Fibroblast of lung (primary cell): ENCODE measurements around the gene IL1F10. TPM values are rescaled to one million over a fixed set of nuclear protein-coding genes. Genes with fewer than 3 reads are reported as not detected.

Source experiments
- DNase-seq, 2 donors: peaks; one replicate each; pipeline versions ENCODE4 v3.0.0 to v3.0.0-alpha.2; 2010; ENCODE audit warnings: low read depth in 2 of 2
- H2AFZ ChIP-seq: 2 replicates; pipeline ENCODE4 v1.5.1; 2012; ENCODE audit warnings: low read length, control low read depth, inconsistent platforms
- H3K27ac ChIP-seq: 2 replicates; pipeline ENCODE4 v1.5.1; 2011; ENCODE audit warnings: low read length, control low read depth; ENCODE audit not compliant: insufficient read depth
- H3K27me3 ChIP-seq: 2 replicates; pipeline ENCODE4 v1.5.1; 2011; ENCODE audit warnings: mild to moderate bottlenecking, low read length; ENCODE audit not compliant: control insufficient read depth, insufficient read depth
- H3K36me3 ChIP-seq: 2 replicates; pipeline ENCODE4 v1.5.1; 2011; ENCODE audit warnings: low read length; ENCODE audit not compliant: control insufficient read depth, insufficient read depth
- H3K4me1 ChIP-seq: 2 replicates; pipeline ENCODE4 v1.5.1; 2011; ENCODE audit warnings: low read length; ENCODE audit not compliant: control insufficient read depth, insufficient read depth; ENCODE audit errors: extremely low read depth
- H3K4me2 ChIP-seq: 2 replicates; pipeline ENCODE4 v1.5.1; 2011; ENCODE audit warnings: low read length, control low read depth; ENCODE audit not compliant: insufficient read depth; ENCODE audit errors: extremely low read depth
- H3K4me3 ChIP-seq, 4 experiments: fragments of 200-600 bp in 1 of 4; sonication (generic) in 1 of 4; replicated peaks in 1 of 4; 2 replicates each; pipeline ENCODE4 v1.5.1; 2011 to 2016; ENCODE audit warnings: low read length in 4 of 4, low read depth in 3 of 4, mild to moderate bottlenecking in 3 of 4, control low read depth in 2 of 4, inconsistent platforms in 1 of 4, mixed read lengths in 1 of 4; ENCODE audit not compliant: insufficient read depth in 1 of 4; ENCODE audit errors: control extremely low read depth in 1 of 4
- H3K79me2 ChIP-seq: 2 replicates; pipeline ENCODE4 v1.5.1; 2012; ENCODE audit warnings: mild to moderate bottlenecking, low read length, inconsistent platforms; ENCODE audit not compliant: control insufficient read depth, insufficient read depth
- H3K9ac ChIP-seq: 2 replicates; pipeline ENCODE4 v1.5.1; 2011; ENCODE audit warnings: mild to moderate bottlenecking, low read length, control low read depth; ENCODE audit not compliant: insufficient read depth
- H3K9me3 ChIP-seq: 2 replicates; pipeline ENCODE4 v1.5.1; 2012; ENCODE audit warnings: low read depth, low read length; ENCODE audit not compliant: control insufficient read depth, insufficient read depth
- H4K20me1 ChIP-seq: 2 replicates; pipeline ENCODE4 v1.5.1; 2011; ENCODE audit warnings: low read length; ENCODE audit not compliant: control insufficient read depth, insufficient read depth; ENCODE audit errors: extremely low read depth
- CTCF ChIP-seq, 2 donors: IDR thresholded peaks in 1 of 2; conservative IDR thresholded peaks in 1 of 2; 1 replicate in 1 of 2; 2 replicates in 1 of 2; pipeline ENCODE4 v1.5.1; 2011 to 2012; ENCODE audit warnings: low read length in 2 of 2, control low read depth in 1 of 2, inconsistent platforms in 1 of 2, low read depth in 1 of 2, mild to moderate bottlenecking in 1 of 2
- EZH2 ChIP-seq: IDR thresholded peaks from 2 replicates; pipeline ENCODE4 v1.5.1; 2012; ENCODE audit warnings: low read length, control low read depth, mild to moderate bottlenecking; ENCODE audit errors: missing control alignments
- polyA plus RNA-seq, 2 donors: library from polyadenylated mRNA; depleted of rRNA in 1 of 2; stranded (reverse) in 1 of 2; unstranded in 1 of 2; fragments of >200 nt; gene quantifications; 2 replicates each; pipeline ENCODE4 v1.2.1, GENCODE V29; 2011 to 2012; ENCODE audit warnings: missing spikeins in 1 of 2
- total RNA-seq: library from RNA; depleted of rRNA; stranded (reverse); fragments of >200 nt; gene quantifications from 2 replicates; pipeline ENCODE4 v1.2.1, GENCODE V29; 2014

Gene IL1F10
- total and polyA plus RNA-seq, 2 donors (not counting 1 experiment from before 2014, with no cell fraction given): not detected

GRCh38 chr2:113050921-113051895 lies 16.6 kb upstream of the IL1F10 start:
- Histone ChIP-seq H3K27me3 (no peaks in the 10 kb centered on the region), H3K27ac (no peak overlapping the region), H3K36me3 (no peaks in the 10 kb centered on the region), H4K20me1 (no peaks in the 10 kb centered on the region), H2AFZ (no peak overlapping the region), H3K79me2 (no peaks in the 10 kb centered on the region), H3K4me2 (no peak overlapping the region), H3K9ac (no peak overlapping the region), H3K4me3 (no peak overlapping the region), H3K4me1 (no peaks in the 10 kb centered on the region), H3K9me3 (no peaks in the 10 kb centered on the region)
- no peak for TF ChIP-seq CTCF (conservative IDR thresholded peaks at IDR 0.05 in 1 of 2, IDR thresholded peaks at IDR 0.05 in 1 of 2; ENCODE audit: low read depth in 1 of 2, low read length in 2 of 2)
- no peak for TF ChIP-seq EZH2
- DNase-seq: no peak

DNA sequence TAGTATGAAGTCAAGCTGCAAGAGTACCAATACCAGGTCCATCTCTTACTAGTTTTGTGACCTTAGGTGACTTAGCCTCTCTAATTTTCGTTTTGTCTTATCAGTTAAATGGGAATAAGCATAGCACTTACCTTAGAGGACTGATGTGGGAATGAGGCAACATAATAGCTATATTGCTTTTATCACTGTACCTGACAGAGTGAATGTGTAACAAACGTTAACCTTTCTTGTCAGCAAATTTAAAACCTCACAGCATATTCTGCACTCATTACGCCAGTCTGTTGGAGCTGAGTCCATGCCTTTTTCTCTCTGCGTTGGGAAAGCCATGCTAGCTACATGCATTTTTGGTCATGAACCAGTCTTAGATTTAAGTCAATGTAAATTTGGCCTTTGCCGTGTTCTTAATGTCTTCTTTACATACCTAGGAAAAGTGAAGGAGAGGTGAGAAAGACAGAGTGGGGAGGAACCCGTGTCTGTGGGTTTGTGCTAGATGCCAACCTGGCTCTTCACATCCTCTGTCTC lies 15.3 kb upstream of the IL1F10 start, which contains the start of gene IL36B:
Gene IL36B (minus strand): TSS at position 472 of the 522 bp plus-strand sequence.
- no peak for DNase-seq
- no peaks in the 10 kb centered on the region for H3K79me2 ChIP-seq
- no peak within 1 kb of the TSS for H3K9ac ChIP-seq
- H4K20me1 ChIP-seq: no peaks in the 10 kb centered on the region
- TF ChIP-seq CTCF (conservative IDR thresholded peaks at IDR 0.05 in 1 of 2, IDR thresholded peaks at IDR 0.05 in 1 of 2; ENCODE audit: low read depth in 1 of 2, low read length in 2 of 2) (no peak), EZH2 (no peak)
- H3K4me3 ChIP-seq: no peak within 1 kb of the TSS
- no peaks in the 10 kb centered on the region for H3K27me3 ChIP-seq
- no peaks in the 10 kb centered on the region for H3K4me1 ChIP-seq
- H3K9me3 ChIP-seq: no peaks in the 10 kb centered on the region
- H3K4me2 ChIP-seq: no peak within 1 kb of the TSS
- no peaks in the 10 kb centered on the region for H3K36me3 ChIP-seq
- no peak within 1 kb of the TSS for H3K27ac ChIP-seq
- no peak within 1 kb of the TSS for H2AFZ ChIP-seq

DNA sequence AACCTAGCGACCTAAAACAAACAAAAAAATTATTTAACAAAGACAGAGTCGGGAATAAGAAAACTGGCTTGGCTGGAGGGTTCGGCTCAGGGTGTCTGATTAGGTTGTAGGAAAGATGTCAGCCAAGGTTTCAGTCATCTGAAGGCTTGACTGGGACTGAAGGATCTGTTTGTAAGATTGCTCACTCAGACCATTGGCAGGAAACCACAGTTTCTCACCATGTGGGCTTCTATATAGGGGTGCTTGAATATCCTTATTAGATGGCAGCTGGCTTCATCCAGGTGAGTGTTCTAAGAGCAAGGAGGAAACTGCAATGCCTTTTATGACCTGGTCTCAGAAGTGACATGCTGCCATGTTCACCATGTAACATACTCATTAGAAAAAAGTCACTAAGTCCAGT lies 14.1 kb upstream of the IL1F10 start:
- TF ChIP-seq EZH2 (no peak), CTCF (conservative IDR thresholded peaks at IDR 0.05 in 1 of 2, IDR thresholded peaks at IDR 0.05 in 1 of 2; ENCODE audit: low read depth in 1 of 2, low read length in 2 of 2) (no peak)
- H3K9ac ChIP-seq: no peak overlapping the region
- no peak overlapping the region for H2AFZ ChIP-seq
- no peaks in the 10 kb centered on the region for H3K36me3 ChIP-seq
- H3K4me1 ChIP-seq: no peaks in the 10 kb centered on the region
- no peaks in the 10 kb centered on the region for H3K79me2 ChIP-seq
- H4K20me1 ChIP-seq: no peaks in the 10 kb centered on the region
- no peak overlapping the region for H3K4me2 ChIP-seq
- no peak for DNase-seq
- H3K27me3 ChIP-seq: no peaks in the 10 kb centered on the region
- no peak overlapping the region for H3K27ac ChIP-seq
- no peaks in the 10 kb centered on the region for H3K9me3 ChIP-seq
- no peak overlapping the region for H3K4me3 ChIP-seq
